CD14-positive monocyte (primary cell): ENCODE results near the gene EVX2. TPM values are rescaled to one million over a fixed set of nuclear protein-coding genes. Genes with fewer than 3 reads are reported as not detected.

Experiments used
- DNase-seq, 3 donors: peaks; one replicate each; pipeline ENCODE4 v3.0.0-alpha.2; 2011 to 2022
- H2AFZ ChIP-seq: 2 replicates; pipeline ENCODE4 v1.6.0; 2012; ENCODE audit warnings: mild to moderate bottlenecking, low read depth, low read length, inconsistent platforms; ENCODE audit not compliant: insufficient read depth, poor library complexity, severe bottlenecking
- H3K27ac ChIP-seq, 2 donors: 1 replicate in 1 of 2; 2 replicates in 1 of 2; pipeline ENCODE4 v1.5.1; 2012 to 2013; ENCODE audit warnings: low read length in 2 of 2, control low read depth in 1 of 2, inconsistent platforms in 1 of 2, low read depth in 1 of 2, mild to moderate bottlenecking in 1 of 2
- H3K27me3 ChIP-seq, 2 donors: one replicate each; pipeline versions ENCODE4 v1.6.0 to v1.6.1; 2011 to 2013; ENCODE audit warnings: low read length in 2 of 2; ENCODE audit not compliant: control insufficient read depth in 2 of 2, insufficient read depth in 2 of 2
- H3K36me3 ChIP-seq, 2 donors: replicated peaks in 1 of 2; 1 replicate in 1 of 2; 2 replicates in 1 of 2; pipeline versions ENCODE4 v1.5.1 to v1.6.1; 2012 to 2013; ENCODE audit warnings: low read length in 2 of 2, control low read depth in 1 of 2, inconsistent platforms in 1 of 2, mild to moderate bottlenecking in 1 of 2; ENCODE audit not compliant: insufficient read depth in 2 of 2, control insufficient read depth in 1 of 2
- H3K4me1 ChIP-seq, 2 donors: 1 replicate in 1 of 2; 2 replicates in 1 of 2; pipeline versions ENCODE4 v1.5.1 to v1.6.1; 2012 to 2013; ENCODE audit warnings: low read length in 2 of 2, control low read depth in 1 of 2, inconsistent platforms in 1 of 2, mild to moderate bottlenecking in 1 of 2, moderate library complexity in 1 of 2; ENCODE audit not compliant: insufficient read depth in 2 of 2, control insufficient read depth in 1 of 2
- H3K4me2 ChIP-seq: replicated peaks from 2 replicates; pipeline ENCODE3; 2012; ENCODE audit warnings: low read length, moderate library complexity, mild to moderate bottlenecking; ENCODE audit not compliant: poor library complexity, severe bottlenecking; ENCODE audit errors: extremely low read depth
- H3K4me3 ChIP-seq, 3 experiments: fragments of 200-600 bp in 1 of 3; sonication (generic) in 1 of 3; replicated peaks in 1 of 3; 1 replicate in 2 of 3; 2 replicates in 1 of 3; pipeline ENCODE4 v1.5.1; 2011 to 2013; ENCODE audit warnings: low read length in 3 of 3, mild to moderate bottlenecking in 3 of 3, control low read depth in 2 of 3, low read depth in 2 of 3, inconsistent platforms in 1 of 3, moderate library complexity in 1 of 3
- H3K79me2 ChIP-seq: 2 replicates; pipeline ENCODE4 v1.6.0; 2012; ENCODE audit warnings: mild to moderate bottlenecking, control low read depth, inconsistent platforms, low read length, moderate library complexity; ENCODE audit not compliant: insufficient read depth
- H3K9ac ChIP-seq: 2 replicates; pipeline ENCODE4 v1.6.0; 2017; ENCODE audit warnings: low read length, mild to moderate bottlenecking; ENCODE audit not compliant: insufficient read depth, poor library complexity, severe bottlenecking
- H3K9me3 ChIP-seq, 2 donors: replicated peaks in 1 of 2; 1 replicate in 1 of 2; 2 replicates in 1 of 2; pipeline versions ENCODE4 v1.5.1 to v1.6.1; 2012 to 2013; ENCODE audit warnings: low read length in 2 of 2, control low read depth in 1 of 2; ENCODE audit not compliant: control insufficient read depth in 1 of 2, insufficient read depth in 1 of 2
- H4K20me1 ChIP-seq: 2 replicates; pipeline ENCODE4 v1.6.0; 2012; ENCODE audit warnings: mild to moderate bottlenecking, low read length, control low read depth, moderate library complexity; ENCODE audit not compliant: insufficient read depth
- H3K27ac Mint-ChIP-seq, 7 donors: one replicate each; pipeline ENCODE4 v1.8.0; 2020; ENCODE audit warnings: mild to moderate bottlenecking in 7 of 7, mixed read lengths in 7 of 7, moderate library complexity in 6 of 7, inconsistent platforms in 2 of 7
- H3K27me3 Mint-ChIP-seq, 3 donors: one replicate each; pipeline ENCODE4 v1.8.0; 2021 to 2022; ENCODE audit warnings: low read depth in 3 of 3, mild to moderate bottlenecking in 3 of 3, mixed read lengths in 3 of 3, moderate library complexity in 3 of 3, inconsistent platforms in 1 of 3
- H3K36me3 Mint-ChIP-seq, 2 donors: one replicate each; pipeline ENCODE4 v1.8.0; 2020; ENCODE audit warnings: mixed read lengths in 2 of 2, inconsistent platforms in 1 of 2, mild to moderate bottlenecking in 1 of 2
- H3K4me1 Mint-ChIP-seq: one replicate; pipeline ENCODE4 v1.8.0; 2020; ENCODE audit warnings: mild to moderate bottlenecking, mixed read lengths
- H3K4me3 Mint-ChIP-seq, 2 donors: one replicate each; pipeline ENCODE4 v1.8.0; 2020; ENCODE audit warnings: mild to moderate bottlenecking in 2 of 2, mixed read lengths in 2 of 2, moderate library complexity in 1 of 2
- H3K9me3 Mint-ChIP-seq, 7 donors: one replicate each; pipeline ENCODE4 v1.8.0; 2020 to 2022; ENCODE audit warnings: mixed read lengths in 7 of 7, mild to moderate bottlenecking in 6 of 7, moderate library complexity in 6 of 7, inconsistent platforms in 2 of 7
- CTCF ChIP-seq: fragments of 200-600 bp; IDR thresholded peaks from one replicate; pipeline ENCODE4 v1.8.0; 2022; ENCODE audit warnings: antibody characterized with exemption, mild to moderate bottlenecking
- WGBS: methylation state at CpG from one replicate; pipeline ENCODE4 v1.1.5; 2013; ENCODE audit warnings: missing lambda C conversion rate; ENCODE audit not compliant: insufficient coverage; 5-methylcytosine and 5-hydroxymethylcytosine counted together
- intact Hi-C, 2 donors: fragments of 100-400 bp; cut with micrococcal nuclease; formaldehyde crosslinking; loops; one replicate each; pipeline versions ENCODE4 v1.15.0 to v1.15.1; 2023
- polyA plus RNA-seq, 3 donors: library from polyadenylated mRNA; depleted of rRNA in 1 of 3; unstranded in 2 of 3; stranded (reverse) in 1 of 3; fragments of 300-500 nt in 2 of 3; fragments of >200 nt in 1 of 3; fragmentation: Illumina TruSeq in 2 of 3; gene quantifications; 1 replicate in 2 of 3; 2 replicates in 1 of 3; pipeline ENCODE4 v1.2.3, GENCODE V29; 2012 to 2021

EVX2 gene
- polyA plus RNA-seq, 3 donors, result not detected

GRCh38 chr2:176056406-176056805 lies 27.4 kb downstream of the EVX2 start:
- Histone ChIP-seq H3K9ac (no peak overlapping the region), H3K36me3 (no peaks in the 10 kb centered on the region), H3K79me2 (no peaks in the 10 kb centered on the region), H4K20me1 (no peaks in the 10 kb centered on the region), H3K4me1 (no peaks in the 10 kb centered on the region), H3K4me3 (no peak overlapping the region), H3K9me3 (no peaks in the 10 kb centered on the region), H3K27me3 (peaks cover 28 to 47% of the 10 kb centered on the region in 2 donors), H3K27ac (no peak overlapping the region), H2AFZ (no peak overlapping the region), H3K4me2 (no peak overlapping the region)
- Mint-ChIP-seq H3K36me3 (no peaks in the 10 kb centered on the region), H3K27me3 (peaks cover 27 to 42% (median 28%) of the 10 kb centered on the region in 3 donors), H3K4me1 (no peaks in the 10 kb centered on the region), H3K4me3 (peak overlapping the region in 1 of 2 donors; percentile 5), H3K9me3 (peaks cover 0 to 2% (median 0%) of the 10 kb centered on the region in 7 donors), H3K27ac (no peak overlapping the region)
- no peak for DNase-seq
- intact Hi-C loops, result no loop called here
- no CpG with 5 or more reads among the region's 1 CpG for WGBS
- no peak for TF ChIP-seq CTCF

- peak overlapping the region in 1 of 2 donors; percentile 17 for H3K4me3 Mint-ChIP-seq
- 28% methylated on average over 3 of the region's 3 CpGs for WGBS
- no peaks in the 10 kb centered on the region for H3K9me3 ChIP-seq
Measured at GRCh38 chr2:176039375-176039774, 44.4 kb downstream of the EVX2 start.

More at GRCh38 chr2:176039375-176039774, 44.4 kb downstream of the EVX2 start:
- Mint-ChIP-seq H3K9me3 (peaks cover 0 to 10% (median 4%) of the 10 kb centered on the region in 7 donors), H3K36me3 (no peaks in the 10 kb centered on the region), H3K27me3 (peaks cover 7 to 12% (median 12%) of the 10 kb centered on the region in 3 donors), H3K27ac (no peak overlapping the region), H3K4me1 (peaks cover 4% of the 10 kb centered on the region)
- no peak for TF ChIP-seq CTCF
- no peak overlapping the region for H3K9ac ChIP-seq
- H3K79me2 ChIP-seq, result no peaks in the 10 kb centered on the region
- peak; percentile 5 to 10 (median 6) for DNase-seq
- H3K27ac ChIP-seq, result no peak overlapping the region
- no peak overlapping the region for H3K4me3 ChIP-seq
- H3K36me3 ChIP-seq, result no peaks in the 10 kb centered on the region
- H3K27me3 ChIP-seq, result peaks cover 11 to 12% of the 10 kb centered on the region in 2 donors
- H3K4me2 ChIP-seq, result no peak overlapping the region
- intact Hi-C loops, result no loop called here
- H3K4me1 ChIP-seq, result no peaks in the 10 kb centered on the region
- H4K20me1 ChIP-seq, result no peaks in the 10 kb centered on the region
- no peak overlapping the region for H2AFZ ChIP-seq
